Ishikawa (cell line): ENCODE data around the gene ACKR2.
A peak's percentile ranks its signal among the peaks of the same experiment; 100 is the strongest.

Source experiments
- CEBPB ChIP-seq: IDR thresholded peaks from 2 replicates; pipeline ENCODE4 v1.6.1; 2012
- CREB1 ChIP-seq: IDR thresholded peaks from 2 replicates; pipeline ENCODE4 v1.6.1; 2012; ENCODE audit warnings: low read depth
- EGR1 ChIP-seq: IDR thresholded peaks from 2 replicates; pipeline ENCODE4 v1.6.1; 2012
- EP300 ChIP-seq: IDR thresholded peaks from 2 replicates; pipeline ENCODE4 v1.6.1; 2012; ENCODE audit warnings: borderline replicate concordance
- RAD21 ChIP-seq: IDR thresholded peaks from 2 replicates; pipeline ENCODE4 v1.6.1; 2012; ENCODE audit warnings: low read depth
- REST ChIP-seq: IDR thresholded peaks from 2 replicates; pipeline ENCODE4 v1.6.1; 2012; ENCODE audit warnings: low read depth, mild to moderate bottlenecking
- TAF1 ChIP-seq: IDR thresholded peaks from 2 replicates; pipeline ENCODE4 v1.6.1; 2012; ENCODE audit warnings: low read depth, mild to moderate bottlenecking
- TCF12 ChIP-seq: IDR thresholded peaks from 2 replicates; pipeline ENCODE4 v1.6.1; 2012; ENCODE audit warnings: low read depth
- TEAD4 ChIP-seq: IDR thresholded peaks from 2 replicates; pipeline ENCODE4 v1.6.1; 2012
- YY1 ChIP-seq: IDR thresholded peaks from 2 replicates; pipeline ENCODE4 v1.6.1; 2012; ENCODE audit warnings: low read depth
- ZBTB7A ChIP-seq: IDR thresholded peaks from 2 replicates; pipeline ENCODE4 v1.6.1; 2012; ENCODE audit warnings: low read depth
- TF ChIP-seq, protein P1 (sequence below): IDR thresholded peaks from 2 replicates; pipeline ENCODE4 v1.6.1; 2012
- TF ChIP-seq, protein P2 (sequence below): IDR thresholded peaks from 2 replicates; pipeline ENCODE4 v1.6.1; 2012

- TF ChIP-seq RAD21, result peak; percentile 95
- no peak for TF ChIP-seq EGR1
- no peak for TF ChIP-seq EP300
- no peak for TF ChIP-seq TAF1
- TF ChIP-seq YY1, result no peak
- TF ChIP-seq, protein P1, sequence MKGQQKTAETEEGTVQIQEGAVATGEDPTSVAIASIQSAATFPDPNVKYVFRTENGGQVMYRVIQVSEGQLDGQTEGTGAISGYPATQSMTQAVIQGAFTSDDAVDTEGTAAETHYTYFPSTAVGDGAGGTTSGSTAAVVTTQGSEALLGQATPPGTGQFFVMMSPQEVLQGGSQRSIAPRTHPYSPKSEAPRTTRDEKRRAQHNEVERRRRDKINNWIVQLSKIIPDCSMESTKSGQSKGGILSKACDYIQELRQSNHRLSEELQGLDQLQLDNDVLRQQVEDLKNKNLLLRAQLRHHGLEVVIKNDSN, result no peak
- TF ChIP-seq, protein P2, sequence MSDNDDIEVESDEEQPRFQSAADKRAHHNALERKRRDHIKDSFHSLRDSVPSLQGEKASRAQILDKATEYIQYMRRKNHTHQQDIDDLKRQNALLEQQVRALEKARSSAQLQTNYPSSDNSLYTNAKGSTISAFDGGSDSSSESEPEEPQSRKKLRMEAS, result no peak
- TF ChIP-seq CREB1, result no peak
- TF ChIP-seq TCF12, result no peak
- TF ChIP-seq ZBTB7A, result no peak
- TF ChIP-seq TEAD4, result no peak
- TF ChIP-seq REST, result no peak
- TF ChIP-seq CEBPB, result no peak
These were observed 71.6 kb downstream of the ACKR2 start for GRCh38 chr3:42880601-42881451.
